Measurements from ENCODE around the gene PSD2.

The PSD2 gene

GRCh38 chr5:139795074-139796001 is at the start of gene PSD2:
PSD2 (plus strand) TSS chr5:139795808; CDS start chr5:139809441, 13,633 bp downstream.
- H3K4me3 ChIP-seq (ENCODE audit: low read depth, low read length): peak within 1 kb of the TSS; percentile 17
- no peak for TF ChIP-seq CTCF (conservative IDR thresholded peaks at IDR 0.05; ENCODE audit: low read depth, low read length)
- DNase-seq (ENCODE audit: low read depth): no peak

GRCh38 chr5:139746691-139747582 is 48.7 kb upstream of the PSD2 start:
- H3K4me3 ChIP-seq (ENCODE audit: low read depth, low read length): peak overlapping the region; percentile 51
- no peak for TF ChIP-seq CTCF (conservative IDR thresholded peaks at IDR 0.05; ENCODE audit: low read depth, low read length)
- peak; percentile 43 for DNase-seq (ENCODE audit: low read depth)

GRCh38 chr5:139747583-139748504 is 47.8 kb upstream of the PSD2 start:
- DNase-seq (ENCODE audit: low read depth): peak; percentile 65
- no peak for TF ChIP-seq CTCF (conservative IDR thresholded peaks at IDR 0.05; ENCODE audit: low read depth, low read length)
- peak overlapping the region; percentile 51 for H3K4me3 ChIP-seq (ENCODE audit: low read depth, low read length)

- no peak for TF ChIP-seq CTCF (conservative IDR thresholded peaks at IDR 0.05; ENCODE audit: low read depth, low read length)
- DNase-seq (ENCODE audit: low read depth): no peak
- H3K4me3 ChIP-seq (ENCODE audit: low read depth, low read length): no peak overlapping the region
Measured at GRCh38 chr5:139748505-139748826, 47.1 kb upstream of the PSD2 start.

- DNase-seq (ENCODE audit: low read depth): peak; percentile 36
- H3K4me3 ChIP-seq (ENCODE audit: low read depth, low read length): no peak overlapping the region
- no peak for TF ChIP-seq CTCF (conservative IDR thresholded peaks at IDR 0.05; ENCODE audit: low read depth, low read length)
Measured at GRCh38 chr5:139749242-139749641, 46.4 kb upstream of the PSD2 start.

- TF ChIP-seq CTCF (conservative IDR thresholded peaks at IDR 0.05; ENCODE audit: low read depth, low read length): no peak
- no peak for DNase-seq (ENCODE audit: low read depth)
- no peak overlapping the region for H3K4me3 ChIP-seq (ENCODE audit: low read depth, low read length)
Measured at GRCh38 chr5:139751236-139751635, 44.4 kb upstream of the PSD2 start.
